Measurements from ENCODE around the gene NFATC2IP. TPM values are rescaled to one million over a fixed set of nuclear protein-coding genes. Genes with fewer than 3 reads are reported as not detected.
A peak's percentile ranks its signal among the peaks of the same experiment; 100 is the strongest.
"Not testable (repeated sequence)": the region's sequence is repeated elsewhere in the genome, so short reads cannot be mapped to it uniquely, and the experiment has no call there.

Gene NFATC2IP
- total RNA-seq, 2 donors from 2014 or later, result 19.5 to 20.2 TPM

- intact Hi-C loops (cut with DNase I), result no loop called here
- DNase-seq (ENCODE audit: low spot score), result no peak
Observed at GRCh38 chr16:28958216-28958615, 7.5 kb downstream of the NFATC2IP start.

GRCh38 chr16:28958836-28959235, 8.1 kb downstream of the NFATC2IP start:
- intact Hi-C loops (cut with DNase I), result no loop called here

GRCh38 chr16:28964072-28964471, 13.3 kb downstream of the NFATC2IP start:
- DNase-seq (ENCODE audit: low spot score), result no peak
- intact Hi-C loops (cut with DNase I), result no loop called here

More at GRCh38 chr16:28958836-28959235, 8.1 kb downstream of the NFATC2IP start:
- DNase-seq (ENCODE audit: low spot score), result no peak

- intact Hi-C loops (cut with DNase I), result no loop called here
- no peak for DNase-seq (ENCODE audit: low spot score)
Observed at GRCh38 chr16:28964496-28964895, 13.8 kb downstream of the NFATC2IP start.

GRCh38 chr16:28967156-28967555, 16.4 kb downstream of the NFATC2IP start:
- intact Hi-C loops (cut with DNase I), result no loop called here
- DNase-seq (ENCODE audit: low spot score), result no peak

GRCh38 chr16:28969696-28970095, 19.0 kb downstream of the NFATC2IP start:
- DNase-seq (ENCODE audit: low spot score); intact Hi-C loops (cut with DNase I): not testable (repeated sequence)

GRCh38 chr16:28974007-28974436, 23.3 kb downstream of the NFATC2IP start:
- intact Hi-C loops (cut with DNase I), result no loop called here
- DNase-seq (ENCODE audit: low spot score), result peak; percentile 88

- DNase-seq (ENCODE audit: low spot score), result peak; percentile 100
- intact Hi-C loops (cut with DNase I), result no loop called here
Observed at GRCh38 chr16:28974437-28975157, 23.9 kb downstream of the NFATC2IP start, which contains the start of gene SPNS1. Gene SPNS1, plus strand, starts transcription at chr16:28974778. Its CDS starts 374 bp downstream, at chr16:28975152.

- intact Hi-C loops (cut with DNase I), result no loop called here
- no peak for DNase-seq (ENCODE audit: low spot score)
Observed at GRCh38 chr16:28975158-28975599, 24.4 kb downstream of the NFATC2IP start.

- no peak for DNase-seq (ENCODE audit: low spot score)
- intact Hi-C loops (cut with DNase I), result no loop called here
Observed at GRCh38 chr16:28977703-28978662, 27.2 kb downstream of the NFATC2IP start.

GRCh38 chr16:28980330-28980729, 29.6 kb downstream of the NFATC2IP start:
- intact Hi-C loops (cut with DNase I); DNase-seq (ENCODE audit: low spot score): not testable (repeated sequence)

- no peak for DNase-seq (ENCODE audit: low spot score)
- intact Hi-C loops (cut with DNase I), result no loop called here
Observed at GRCh38 chr16:28980929-28981328, 30.2 kb downstream of the NFATC2IP start.

- intact Hi-C loops (cut with DNase I), result no loop called here
- DNase-seq (ENCODE audit: low spot score), result no peak
Observed at GRCh38 chr16:28981517-28981916, 30.8 kb downstream of the NFATC2IP start.

GRCh38 chr16:28982418-28982817, 31.7 kb downstream of the NFATC2IP start:
- DNase-seq (ENCODE audit: low spot score), result no peak
- intact Hi-C loops (cut with DNase I), result no loop called here

- intact Hi-C loops (cut with DNase I), result no loop called here
- DNase-seq (ENCODE audit: low spot score), result no peak
Observed at GRCh38 chr16:28982949-28983348, 32.2 kb downstream of the NFATC2IP start.

- DNase-seq (ENCODE audit: low spot score), result no peak
- intact Hi-C loops (cut with DNase I), result no loop called here
Observed at GRCh38 chr16:28983644-28984043, 32.9 kb downstream of the NFATC2IP start.

GRCh38 chr16:28984091-28984490, 33.4 kb downstream of the NFATC2IP start:
- intact Hi-C loops (cut with DNase I), result no loop called here
- DNase-seq (ENCODE audit: low spot score), result no peak

- no peak for DNase-seq (ENCODE audit: low spot score)
- intact Hi-C loops (cut with DNase I), result no loop called here
Observed at GRCh38 chr16:28984619-28985135, 33.9 kb downstream of the NFATC2IP start, which contains the start of gene LAT. Gene LAT, plus strand, starts transcription at chr16:28985052. Its CDS starts 366 bp downstream, at chr16:28985418.

GRCh38 chr16:28985211-28986041, 34.7 kb downstream of the NFATC2IP start:
- intact Hi-C loops (cut with DNase I), result no loop called here
- no peak for DNase-seq (ENCODE audit: low spot score)
